Peyer's patch (tissue), 4 donors: ENCODE measurements around the gene CDX1. TPM values are rescaled to one million over a fixed set of nuclear protein-coding genes. Genes with fewer than 3 reads are reported as not detected.

Experiments used
- DNase-seq, 3 donors: peaks; one replicate each; pipeline ENCODE4 v3.0.0-alpha.2; 2017 to 2019
- H3K27ac ChIP-seq, 4 donors: fragments of 200-600 bp; sonication (generic); one replicate each; pipeline ENCODE4 v1.5.1; 2016 to 2019
- H3K27me3 ChIP-seq, 2 donors: fragments of 200-600 bp; sonication (generic); one replicate each; pipeline ENCODE4 v1.5.1; 2019
- H3K36me3 ChIP-seq, 3 donors: fragments of 200-600 bp; sonication (generic); one replicate each; pipeline ENCODE4 v1.5.1; 2016 to 2019
- H3K4me1 ChIP-seq, 4 donors: fragments of 200-600 bp; sonication (generic); one replicate each; pipeline ENCODE4 v1.5.1; 2016 to 2019
- H3K4me3 ChIP-seq, 4 donors: fragments of 200-600 bp; sonication (generic); 1 replicate in 3 of 4; 2 replicates in 1 of 4; pipeline ENCODE4 v1.5.1; 2016 to 2019; ENCODE audit warnings: mild to moderate bottlenecking in 1 of 4
- H3K9me3 ChIP-seq, 4 donors: fragments of 200-600 bp; sonication (generic); one replicate each; pipeline ENCODE4 v1.5.1; 2016 to 2019; ENCODE audit warnings: mild to moderate bottlenecking in 1 of 4
- POLR2A ChIP-seq, 2 donors: fragments of 450-650 bp; IDR thresholded peaks; one replicate each; pipeline ENCODE4 v1.5.1; 2017; ENCODE audit warnings: antibody characterized with exemption in 2 of 2, mild to moderate bottlenecking in 2 of 2, moderate library complexity in 2 of 2
- total RNA-seq, 4 donors: library from RNA; depleted of rRNA; stranded (reverse); fragments of >200 nt; gene quantifications; one replicate each; pipeline ENCODE4 v1.1.0, GENCODE V29; 2016
- TF ChIP-seq, protein P1 (sequence below), 6 experiments: fragments of 450-650 bp in 4 of 6; fragments of 200-600 bp in 2 of 6; sonication (generic) in 1 of 6; IDR thresholded peaks; one replicate each; pipeline ENCODE4 v1.5.1; 2017 to 2019; ENCODE audit warnings: antibody characterized with exemption in 6 of 6, mild to moderate bottlenecking in 3 of 6, moderate library complexity in 1 of 6

Gene CDX1
- total RNA-seq, 4 donors from 2014 or later: 177 to 429 (median 370) TPM

DNA sequence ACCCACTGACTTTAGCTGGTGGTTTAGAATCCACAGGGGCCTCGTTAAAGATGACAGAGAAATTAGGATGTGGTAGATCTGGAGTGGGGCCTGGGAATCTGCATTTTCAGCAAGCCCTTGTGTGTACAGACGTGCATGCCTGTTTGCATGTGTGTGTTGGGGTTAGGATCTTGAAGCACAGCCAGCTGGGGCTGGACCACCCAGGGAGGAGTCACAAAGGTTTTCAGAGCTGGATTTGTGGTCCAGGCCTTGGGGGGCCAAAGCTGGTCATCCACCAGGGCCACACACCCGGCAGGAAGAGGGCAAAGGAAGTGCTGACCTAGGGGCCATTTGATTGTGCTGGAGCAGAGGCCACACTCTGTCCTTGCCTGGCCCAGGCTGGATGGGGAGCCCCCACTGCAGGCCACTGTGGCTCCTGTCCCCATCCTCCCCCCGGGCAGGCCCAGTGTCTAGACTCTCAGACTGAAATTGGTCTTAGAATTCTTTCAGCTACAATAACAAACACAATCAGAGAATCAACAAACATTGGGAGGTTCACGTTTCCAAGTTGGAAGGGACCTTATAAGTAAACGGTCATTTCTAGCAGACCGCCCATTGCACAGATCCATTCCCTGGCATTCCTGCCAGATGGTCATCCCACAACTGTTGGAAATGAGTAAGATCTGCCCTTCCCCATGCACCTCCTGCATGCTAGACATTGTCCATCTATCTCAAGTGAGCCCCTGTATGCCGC is 10.3 kb downstream of the CDX1 start:
- Histone ChIP-seq H3K4me1 (peaks cover 0 to 82% (median 18%) of the 10 kb centered on the region in 4 donors), H3K27me3 (no peaks in the 10 kb centered on the region), H3K9me3 (no peaks in the 10 kb centered on the region), H3K36me3 (peaks cover 0 to 8% (median 0%) of the 10 kb centered on the region in 3 donors), H3K27ac (peak overlapping the region in 3 of 4 donors; percentile 28 to 95 (median 89)), H3K4me3 (no peak overlapping the region)
- TF ChIP-seq, protein P1, sequence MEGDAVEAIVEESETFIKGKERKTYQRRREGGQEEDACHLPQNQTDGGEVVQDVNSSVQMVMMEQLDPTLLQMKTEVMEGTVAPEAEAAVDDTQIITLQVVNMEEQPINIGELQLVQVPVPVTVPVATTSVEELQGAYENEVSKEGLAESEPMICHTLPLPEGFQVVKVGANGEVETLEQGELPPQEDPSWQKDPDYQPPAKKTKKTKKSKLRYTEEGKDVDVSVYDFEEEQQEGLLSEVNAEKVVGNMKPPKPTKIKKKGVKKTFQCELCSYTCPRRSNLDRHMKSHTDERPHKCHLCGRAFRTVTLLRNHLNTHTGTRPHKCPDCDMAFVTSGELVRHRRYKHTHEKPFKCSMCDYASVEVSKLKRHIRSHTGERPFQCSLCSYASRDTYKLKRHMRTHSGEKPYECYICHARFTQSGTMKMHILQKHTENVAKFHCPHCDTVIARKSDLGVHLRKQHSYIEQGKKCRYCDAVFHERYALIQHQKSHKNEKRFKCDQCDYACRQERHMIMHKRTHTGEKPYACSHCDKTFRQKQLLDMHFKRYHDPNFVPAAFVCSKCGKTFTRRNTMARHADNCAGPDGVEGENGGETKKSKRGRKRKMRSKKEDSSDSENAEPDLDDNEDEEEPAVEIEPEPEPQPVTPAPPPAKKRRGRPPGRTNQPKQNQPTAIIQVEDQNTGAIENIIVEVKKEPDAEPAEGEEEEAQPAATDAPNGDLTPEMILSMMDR (IDR thresholded peaks at IDR 0.05): no peak
- TF ChIP-seq POLR2A (IDR thresholded peaks at IDR 0.05): no peak
- DNase-seq: peak in 1 of 3 donors; percentile 50

DNA sequence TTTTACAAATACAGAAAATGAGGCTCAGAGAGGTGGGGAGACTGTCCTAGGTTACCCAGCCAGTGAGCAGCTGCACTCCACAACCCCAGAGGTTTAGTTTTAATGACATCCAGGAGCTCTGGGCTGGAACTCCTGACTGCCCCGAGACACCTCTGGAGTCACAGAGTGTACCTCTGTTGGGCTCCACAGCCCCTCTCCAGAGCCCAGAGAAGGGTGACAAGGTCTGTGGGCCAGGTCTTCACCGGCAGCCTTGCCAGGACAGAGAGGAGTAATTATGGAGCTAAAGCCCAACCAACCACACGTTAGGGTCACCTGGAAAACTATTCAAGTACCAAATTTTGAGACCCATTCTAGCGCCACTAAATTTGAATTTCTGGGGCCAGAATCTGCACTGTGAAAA is 11.1 kb downstream of the CDX1 start:
- H3K4me3 ChIP-seq: no peak overlapping the region
- H3K27ac ChIP-seq: peak overlapping the region in 3 of 4 donors; percentile 75 to 95 (median 89)
- no peaks in the 10 kb centered on the region for H3K27me3 ChIP-seq
- peaks cover 0 to 8% (median 0%) of the 10 kb centered on the region in 3 donors for H3K36me3 ChIP-seq
- H3K4me1 ChIP-seq: peaks cover 0 to 81% (median 22%) of the 10 kb centered on the region in 4 donors
- DNase-seq: peak in 1 of 3 donors; percentile 41
- no peaks in the 10 kb centered on the region for H3K9me3 ChIP-seq
- TF ChIP-seq POLR2A (IDR thresholded peaks at IDR 0.05): no peak
- TF ChIP-seq, protein P1 (IDR thresholded peaks at IDR 0.05): no peak

DNA sequence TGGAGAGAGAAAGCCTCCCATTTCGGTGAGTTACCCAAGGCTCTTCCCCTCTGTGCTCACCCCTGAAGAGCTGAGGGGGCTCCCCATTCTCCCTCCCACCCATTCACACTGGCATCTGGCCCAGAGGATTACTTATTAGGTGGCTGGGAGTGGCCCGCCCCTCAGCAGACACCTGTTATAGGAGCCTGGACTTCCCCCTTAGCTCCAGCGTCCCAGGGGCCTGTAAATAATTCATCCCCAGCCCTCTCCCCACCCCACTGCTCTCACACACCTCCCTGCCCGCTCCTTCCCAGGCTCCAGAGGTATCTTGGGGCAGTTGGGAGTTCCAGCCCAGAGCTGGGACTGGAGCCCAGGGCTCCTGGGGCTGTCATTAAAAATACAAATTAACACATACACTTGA is 11.7 kb downstream of the CDX1 start:
- Histone ChIP-seq H3K9me3 (no peaks in the 10 kb centered on the region), H3K27ac (peak overlapping the region in 3 of 4 donors; percentile 75 to 95 (median 89)), H3K36me3 (peaks cover 0 to 8% (median 0%) of the 10 kb centered on the region in 3 donors), H3K4me3 (no peak overlapping the region), H3K27me3 (no peaks in the 10 kb centered on the region), H3K4me1 (peaks cover 0 to 81% (median 22%) of the 10 kb centered on the region in 4 donors)
- TF ChIP-seq POLR2A (IDR thresholded peaks at IDR 0.05): peak in 1 of 2 donors; percentile 40
- TF ChIP-seq, protein P1 (IDR thresholded peaks at IDR 0.05): no peak
- DNase-seq: peak in 2 of 3 donors; percentile 78 to 79

DNA sequence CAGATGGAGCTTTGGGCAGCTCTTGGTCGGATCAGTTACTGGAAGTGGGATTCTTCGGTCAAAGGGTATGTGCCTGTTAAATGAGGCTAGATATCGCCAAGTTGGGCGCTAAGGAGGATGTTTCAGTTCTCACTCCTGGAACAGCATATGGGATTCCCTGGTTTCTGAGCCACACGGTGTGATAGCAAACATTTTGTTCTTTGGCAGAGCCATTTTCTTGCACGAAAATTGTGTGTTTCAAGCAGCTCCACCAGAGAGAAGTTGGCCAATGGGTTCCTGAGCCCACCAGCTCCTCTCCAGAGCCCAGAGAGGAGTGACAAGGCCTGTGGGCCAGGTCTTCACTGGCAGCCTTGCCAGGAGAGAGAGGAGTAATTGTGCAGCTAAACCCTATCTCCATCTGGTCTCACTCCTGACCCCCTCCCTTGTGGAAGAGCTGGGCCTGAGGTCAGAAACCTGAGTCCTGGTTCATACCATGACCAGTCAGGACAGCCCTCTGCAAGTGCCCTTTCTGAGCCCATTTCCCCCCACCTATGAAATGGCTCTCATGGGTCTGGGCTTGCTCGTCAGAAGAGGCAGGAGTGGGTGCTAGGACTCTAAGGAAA is 12.5 kb downstream of the CDX1 start:
- Histone ChIP-seq H3K36me3 (peaks cover 0 to 2% (median 0%) of the 10 kb centered on the region in 3 donors), H3K27ac (peak overlapping the region; percentile 57 to 95 (median 82)), H3K27me3 (no peaks in the 10 kb centered on the region), H3K4me1 (peaks cover 0 to 82% (median 22%) of the 10 kb centered on the region in 4 donors), H3K9me3 (no peaks in the 10 kb centered on the region), H3K4me3 (no peak overlapping the region)
- DNase-seq: peak in 1 of 3 donors; percentile 42
- no peak for TF ChIP-seq POLR2A (IDR thresholded peaks at IDR 0.05)

DNA sequence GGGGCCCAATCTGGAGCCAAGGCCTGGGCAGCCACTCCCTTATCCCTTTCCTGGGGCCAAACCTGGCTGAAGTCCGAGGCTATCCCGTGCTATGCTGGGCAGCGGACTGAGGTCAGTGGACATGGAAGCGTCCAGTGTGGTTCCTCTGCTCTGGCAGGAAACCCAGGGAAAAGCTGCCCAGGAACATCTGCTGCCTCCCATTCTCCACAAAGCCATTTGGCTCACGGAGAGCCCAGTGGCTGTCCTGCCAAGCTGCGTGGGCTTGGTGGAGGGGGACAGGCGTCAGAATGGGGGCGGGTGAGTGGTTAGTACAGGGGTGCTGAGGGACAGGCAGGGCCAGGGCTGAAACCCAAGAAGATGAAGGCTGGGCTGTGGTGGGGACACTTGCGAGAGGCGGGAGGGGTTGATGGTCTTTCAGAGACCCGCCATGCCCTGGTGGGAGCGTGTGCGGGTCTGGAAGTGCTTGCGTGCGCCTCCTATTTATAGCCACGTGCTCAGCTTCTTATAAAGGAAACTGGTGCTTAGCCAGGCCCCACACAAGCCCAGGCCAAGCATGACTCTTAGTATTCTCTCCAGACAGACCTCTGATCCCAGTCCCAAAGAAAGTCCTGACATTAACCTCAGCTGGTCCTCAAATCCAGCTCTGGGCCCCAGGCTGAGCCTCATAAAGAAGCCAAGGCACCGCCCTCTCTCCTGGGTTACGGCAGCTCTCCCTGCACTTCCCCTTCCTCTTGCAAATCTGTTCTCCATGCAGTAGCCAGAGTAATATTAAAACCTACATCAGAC is 13.9 kb downstream of the CDX1 start:
- H3K36me3 ChIP-seq: no peaks in the 10 kb centered on the region
- no peaks in the 10 kb centered on the region for H3K9me3 ChIP-seq
- peak overlapping the region; percentile 57 to 95 (median 82) for H3K27ac ChIP-seq
- peak in 2 of 3 donors; percentile 75 to 77 for DNase-seq
- peaks cover 0 to 86% (median 25%) of the 10 kb centered on the region in 4 donors for H3K4me1 ChIP-seq
- H3K4me3 ChIP-seq: no peak overlapping the region
- TF ChIP-seq POLR2A (IDR thresholded peaks at IDR 0.05): no peak
- TF ChIP-seq, protein P1 (IDR thresholded peaks at IDR 0.05): no peak
- H3K27me3 ChIP-seq: no peaks in the 10 kb centered on the region
